Measurements from ENCODE around the gene GRAMD4. TPM values are rescaled to one million over a fixed set of nuclear protein-coding genes. Genes with fewer than 3 reads are reported as not detected.

Gene GRAMD4
- total RNA-seq, 2 donors from 2014 or later, result 38.0 to 43.3 TPM

DNA sequence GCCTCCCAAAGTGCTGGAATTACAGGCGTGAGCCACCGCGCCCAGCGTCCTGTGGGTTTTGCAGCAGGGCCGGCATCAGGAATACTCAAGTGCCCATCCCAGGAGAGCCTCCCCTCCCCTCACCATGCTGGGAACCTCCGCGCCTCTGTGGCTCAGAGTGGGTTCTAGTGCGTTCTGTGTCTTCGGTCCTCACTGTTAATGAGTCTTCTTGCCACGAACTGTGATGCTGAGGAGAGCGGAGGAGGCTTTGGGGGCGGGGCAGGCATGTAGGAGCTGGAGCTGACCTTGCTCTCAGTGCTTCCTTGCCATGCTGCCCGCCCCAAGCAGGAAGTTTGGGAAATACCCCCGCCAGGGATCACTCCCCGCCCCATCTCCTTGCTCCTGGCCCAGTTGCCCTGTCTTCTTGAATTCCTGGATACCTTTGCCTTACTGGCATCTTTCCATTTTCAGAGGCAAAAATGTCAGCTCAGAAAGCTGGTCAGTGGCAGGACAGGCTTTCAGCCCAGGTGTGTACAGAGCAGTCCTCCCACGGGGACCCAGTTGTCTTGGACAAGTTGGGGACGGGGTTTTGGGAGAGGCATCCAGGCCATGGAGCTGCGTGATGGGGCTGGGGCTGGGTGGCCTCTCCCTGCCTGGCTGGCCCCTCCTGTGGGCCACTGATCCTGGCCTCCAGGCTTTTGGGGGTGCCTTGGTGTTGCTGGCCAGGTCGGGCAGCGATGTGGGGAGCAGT, 5.1 kb downstream of the GRAMD4 start:
- Histone ChIP-seq H3K9ac (ENCODE audit: extremely low read depth, low read length, poor library complexity, severe bottlenecking) (no peak overlapping the region), H3K27me3 (ENCODE audit: control insufficient read depth, insufficient read depth, low read length, poor library complexity, severe bottlenecking) (no peaks in the 10 kb centered on the region), H3K27ac (ENCODE audit: low read depth, low read length) (no peak overlapping the region), H3K4me1 (ENCODE audit: control insufficient read depth, insufficient read depth, low read length) (no peaks in the 10 kb centered on the region), H3K4me3 (ENCODE audit: low read length) (no peak overlapping the region), H3K36me3 (ENCODE audit: control insufficient read depth, insufficient read depth, low read length) (no peaks in the 10 kb centered on the region), H3K9me3 (ENCODE audit: control insufficient read depth, low read length) (no peaks in the 10 kb centered on the region)
- Mint-ChIP-seq H3K36me3 (ENCODE audit: low read depth) (no peaks in the 10 kb centered on the region), H3K4me1 (peaks cover 3% of the 10 kb centered on the region), H3K27me3 (ENCODE audit: insufficient read depth) (no peaks in the 10 kb centered on the region), H3K4me3 (no peak overlapping the region), H3K27ac (no peak overlapping the region), H3K9me3 (no peaks in the 10 kb centered on the region)
- WGBS, 2 experiments (ENCODE audit: insufficient coverage in 1 of 2, insufficient read length in 1 of 2), result 92 to 94% methylated on average over 16 to 20 of the region's 20 CpGs
- TF ChIP-seq, protein P1, sequence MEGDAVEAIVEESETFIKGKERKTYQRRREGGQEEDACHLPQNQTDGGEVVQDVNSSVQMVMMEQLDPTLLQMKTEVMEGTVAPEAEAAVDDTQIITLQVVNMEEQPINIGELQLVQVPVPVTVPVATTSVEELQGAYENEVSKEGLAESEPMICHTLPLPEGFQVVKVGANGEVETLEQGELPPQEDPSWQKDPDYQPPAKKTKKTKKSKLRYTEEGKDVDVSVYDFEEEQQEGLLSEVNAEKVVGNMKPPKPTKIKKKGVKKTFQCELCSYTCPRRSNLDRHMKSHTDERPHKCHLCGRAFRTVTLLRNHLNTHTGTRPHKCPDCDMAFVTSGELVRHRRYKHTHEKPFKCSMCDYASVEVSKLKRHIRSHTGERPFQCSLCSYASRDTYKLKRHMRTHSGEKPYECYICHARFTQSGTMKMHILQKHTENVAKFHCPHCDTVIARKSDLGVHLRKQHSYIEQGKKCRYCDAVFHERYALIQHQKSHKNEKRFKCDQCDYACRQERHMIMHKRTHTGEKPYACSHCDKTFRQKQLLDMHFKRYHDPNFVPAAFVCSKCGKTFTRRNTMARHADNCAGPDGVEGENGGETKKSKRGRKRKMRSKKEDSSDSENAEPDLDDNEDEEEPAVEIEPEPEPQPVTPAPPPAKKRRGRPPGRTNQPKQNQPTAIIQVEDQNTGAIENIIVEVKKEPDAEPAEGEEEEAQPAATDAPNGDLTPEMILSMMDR (conservative IDR thresholded peaks at IDR 0.05), result no peak
- no peak for DNase-seq

GRCh38 chr22:46625843-46626349, 5.7 kb downstream of the GRAMD4 start:
- Mint-ChIP-seq H3K4me3 (no peak overlapping the region), H3K4me1 (peaks cover 3% of the 10 kb centered on the region), H3K27me3 (ENCODE audit: insufficient read depth) (no peaks in the 10 kb centered on the region), H3K9me3 (no peaks in the 10 kb centered on the region), H3K27ac (peak overlapping the region; percentile 44), H3K36me3 (ENCODE audit: low read depth) (no peaks in the 10 kb centered on the region)
- no peak overlapping the region for H3K9ac ChIP-seq (ENCODE audit: extremely low read depth, low read length, poor library complexity, severe bottlenecking)
- H3K36me3 ChIP-seq (ENCODE audit: control insufficient read depth, insufficient read depth, low read length), result no peaks in the 10 kb centered on the region
- H3K27me3 ChIP-seq (ENCODE audit: control insufficient read depth, insufficient read depth, low read length, poor library complexity, severe bottlenecking), result no peaks in the 10 kb centered on the region
- DNase-seq, result no peak
- no peaks in the 10 kb centered on the region for H3K4me1 ChIP-seq (ENCODE audit: control insufficient read depth, insufficient read depth, low read length)
- H3K27ac ChIP-seq (ENCODE audit: low read depth, low read length), result no peak overlapping the region
- TF ChIP-seq, protein P1 (conservative IDR thresholded peaks at IDR 0.05), result no peak
- H3K4me3 ChIP-seq (ENCODE audit: low read length), result no peak overlapping the region
- H3K9me3 ChIP-seq (ENCODE audit: control insufficient read depth, low read length), result no peaks in the 10 kb centered on the region
- 92 to 94% methylated on average over 18 to 21 of the region's 21 CpGs for WGBS, 2 experiments (ENCODE audit: insufficient coverage in 1 of 2, insufficient read length in 1 of 2)

DNA sequence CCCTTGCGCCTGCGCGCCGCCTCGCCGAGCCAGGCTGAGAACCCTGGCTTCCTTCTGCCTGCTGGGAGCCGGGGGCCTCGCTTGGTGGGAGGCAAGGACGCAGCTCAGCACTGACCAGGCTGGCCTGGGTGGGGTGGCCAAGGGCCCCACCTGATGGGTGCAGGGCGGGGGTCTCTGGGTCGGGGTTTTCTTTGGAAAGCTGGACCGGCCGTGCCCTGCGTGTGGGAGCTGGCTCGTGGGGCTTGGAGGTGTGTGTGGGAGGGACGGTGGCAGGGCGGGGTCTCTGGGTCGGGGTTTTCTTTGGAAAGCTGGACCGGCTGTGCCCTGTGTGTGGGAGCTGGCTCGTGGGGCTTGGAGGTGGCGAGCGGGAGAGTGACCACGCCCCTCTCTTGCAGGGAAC, 6.2 kb downstream of the GRAMD4 start:
- Mint-ChIP-seq H3K9me3 (no peaks in the 10 kb centered on the region), H3K36me3 (ENCODE audit: low read depth) (no peaks in the 10 kb centered on the region), H3K27me3 (ENCODE audit: insufficient read depth) (no peaks in the 10 kb centered on the region), H3K4me1 (peaks cover 3% of the 10 kb centered on the region), H3K4me3 (no peak overlapping the region), H3K27ac (no peak overlapping the region)
- Histone ChIP-seq H3K36me3 (ENCODE audit: control insufficient read depth, insufficient read depth, low read length) (no peaks in the 10 kb centered on the region), H3K9ac (ENCODE audit: extremely low read depth, low read length, poor library complexity, severe bottlenecking) (no peak overlapping the region), H3K9me3 (ENCODE audit: control insufficient read depth, low read length) (no peaks in the 10 kb centered on the region), H3K27me3 (ENCODE audit: control insufficient read depth, insufficient read depth, low read length, poor library complexity, severe bottlenecking) (no peaks in the 10 kb centered on the region), H3K4me3 (ENCODE audit: low read length) (no peak overlapping the region), H3K4me1 (ENCODE audit: control insufficient read depth, insufficient read depth, low read length) (no peaks in the 10 kb centered on the region), H3K27ac (ENCODE audit: low read depth, low read length) (no peak overlapping the region)
- 93 to 96% methylated on average over 10 to 23 of the region's 23 CpGs for WGBS, 2 experiments (ENCODE audit: insufficient coverage in 1 of 2, insufficient read length in 1 of 2)
- TF ChIP-seq, protein P1 (conservative IDR thresholded peaks at IDR 0.05), result no peak
- no peak for DNase-seq
